Keratinocyte (primary cell): Measurements from ENCODE around the gene ACBD6. TPM values are rescaled to one million over a fixed set of nuclear protein-coding genes. Genes with fewer than 3 reads are reported as not detected.

Experiments
- DNase-seq: peaks from one replicate; pipeline ENCODE4 v3.0.0-alpha.2; 2011; ENCODE audit warnings: low read depth, missing footprints, low spot score
- FAIRE-seq: peaks from 2 replicates; lab custom pipeline; 2011; peaks lifted over from hg19 to GRCh38; lab: Jason Lieb, UNC
- H2AFZ ChIP-seq: 2 replicates; pipeline ENCODE4 v1.6.0; 2012; ENCODE audit warnings: low read length, control low read depth, inconsistent platforms; ENCODE audit not compliant: control insufficient read depth
- H3K27ac ChIP-seq: 2 replicates; pipeline ENCODE4 v1.5.1; 2011; ENCODE audit warnings: low read length; ENCODE audit not compliant: control insufficient read depth, insufficient read depth
- H3K27me3 ChIP-seq: 3 replicates; pipeline ENCODE4 v1.6.0; 2011; ENCODE audit warnings: low read length; ENCODE audit not compliant: control insufficient read depth, insufficient read depth; ENCODE audit errors: extremely low read depth
- H3K36me3 ChIP-seq, 2 experiments: 2 replicates in 1 of 2; 3 replicates in 1 of 2; pipeline ENCODE4 v1.5.1; 2011; ENCODE audit warnings: low read length in 2 of 2, mild to moderate bottlenecking in 1 of 2; ENCODE audit not compliant: control insufficient read depth in 2 of 2, insufficient read depth in 2 of 2; ENCODE audit errors: extremely low read depth in 1 of 2
- H3K4me1 ChIP-seq: 3 replicates; pipeline ENCODE4 v1.5.1; 2011; ENCODE audit warnings: low read length; ENCODE audit not compliant: control insufficient read depth, insufficient read depth; ENCODE audit errors: extremely low read depth
- H3K4me2 ChIP-seq: 3 replicates; pipeline ENCODE4 v1.6.0; 2011; ENCODE audit warnings: low read depth, low read length; ENCODE audit not compliant: control insufficient read depth, insufficient read depth; ENCODE audit errors: extremely low read depth
- H3K4me3 ChIP-seq, 3 experiments: fragments of 200-600 bp in 1 of 3; sonication (generic) in 1 of 3; 2 replicates in 2 of 3; 3 replicates in 1 of 3; pipeline ENCODE4 v1.5.1; 2011 to 2016; ENCODE audit warnings: low read length in 3 of 3, mild to moderate bottlenecking in 3 of 3, control low read depth in 2 of 3, inconsistent platforms in 1 of 3, low read depth in 1 of 3, mixed read lengths in 1 of 3, mixed run types in 1 of 3, moderate library complexity in 1 of 3; ENCODE audit not compliant: control insufficient read depth in 2 of 3, insufficient read depth in 2 of 3; ENCODE audit errors: extremely low read depth in 1 of 3
- H3K79me2 ChIP-seq: 2 replicates; pipeline ENCODE4 v1.6.0; 2012; ENCODE audit warnings: low read length; ENCODE audit not compliant: control insufficient read depth, insufficient read depth
- H3K9ac ChIP-seq: 3 replicates; pipeline ENCODE4 v1.6.0; 2011; ENCODE audit warnings: low read length; ENCODE audit not compliant: control insufficient read depth, insufficient read depth; ENCODE audit errors: extremely low read depth
- H3K9me1 ChIP-seq: 3 replicates; pipeline ENCODE4 v1.6.0; 2011; ENCODE audit warnings: low read length; ENCODE audit not compliant: control insufficient read depth, insufficient read depth; ENCODE audit errors: extremely low read depth
- H3K9me3 ChIP-seq: 2 replicates; pipeline ENCODE4 v1.5.1; 2012; ENCODE audit warnings: low read depth, low read length; ENCODE audit not compliant: control insufficient read depth
- H4K20me1 ChIP-seq: 3 replicates; pipeline ENCODE4 v1.6.0; 2011; ENCODE audit warnings: low read length; ENCODE audit not compliant: control insufficient read depth, insufficient read depth; ENCODE audit errors: extremely low read depth
- CTCF ChIP-seq, 3 experiments: IDR thresholded peaks in 1 of 3; conservative IDR thresholded peaks in 1 of 3; optimal IDR thresholded peaks in 1 of 3; 2 replicates in 2 of 3; 3 replicates in 1 of 3; pipeline versions ENCODE3 to v1.5.1; 2011; ENCODE audit warnings: low read length in 3 of 3, mild to moderate bottlenecking in 3 of 3, moderate library complexity in 2 of 3, control low read depth in 1 of 3, inconsistent platforms in 1 of 3; ENCODE audit not compliant: insufficient read depth in 2 of 3; ENCODE audit errors: extremely low read depth in 1 of 3
- EZH2 ChIP-seq: IDR thresholded peaks from one replicate; pipeline ENCODE4 v1.6.1; 2012; ENCODE audit warnings: inconsistent platforms, mild to moderate bottlenecking, low read length, moderate library complexity
- dilution Hi-C: fragments of 300-500 bp; cut with MboI; formaldehyde crosslinking; loops from one replicate; pipeline ENCODE4 v1.7.0; 2020; ENCODE audit warnings: low sequenced_read_pairs; ENCODE audit not compliant: extremely low pct_ligation_motif_present
- polyA plus RNA-seq, 5 experiments: library from polyadenylated mRNA; depleted of rRNA in 3 of 5; stranded (reverse) in 3 of 5; stranded (forward) in 1 of 5; unstranded in 1 of 5; fragments of >200 nt; gene quantifications; 1 replicate in 1 of 5; 2 replicates in 3 of 5; 3 replicates in 1 of 5; pipeline versions ENCODE4 v1.2.1 to v1.2.3, GENCODE V29; 2011 to 2012; ENCODE audit warnings: missing spikeins in 2 of 5, low read depth in 1 of 5, low replicate concordance in 1 of 5

The ACBD6 gene
- polyA plus RNA-seq, 1 donor (not counting 4 experiments of a cell fraction or from before 2014, with no cell fraction given): 47.5 TPM

GRCh38 chr1:180525715-180526039, 23.3 kb upstream of the ACBD6 start:
- Histone ChIP-seq H3K79me2 (no peaks in the 10 kb centered on the region), H3K9ac (no peak overlapping the region), H3K4me1 (peaks cover 29% of the 10 kb centered on the region), H3K36me3 (no peaks in the 10 kb centered on the region), H2AFZ (no peak overlapping the region), H3K27ac (no peak overlapping the region), H4K20me1 (no peaks in the 10 kb centered on the region), H3K27me3 (no peaks in the 10 kb centered on the region), H3K4me2 (no peak overlapping the region), H3K9me1 (no peaks in the 10 kb centered on the region), H3K9me3 (no peaks in the 10 kb centered on the region), H3K4me3 (no peak overlapping the region)
- no peak for DNase-seq
- TF ChIP-seq CTCF (optimal IDR thresholded peaks at IDR 0.05 in 1 of 3, IDR thresholded peaks at IDR 0.05 in 1 of 3, conservative IDR thresholded peaks at IDR 0.05 in 1 of 3; ENCODE audit: extremely low read depth in 1 of 3, insufficient read depth in 2 of 3, low read length in 3 of 3) (no peak), EZH2 (no peak)
- FAIRE-seq: no peak
- dilution Hi-C loops: no loop called here

- no peaks in the 10 kb centered on the region for H3K36me3 ChIP-seq
- no peak overlapping the region for H3K27ac ChIP-seq
- FAIRE-seq (no peak), DNase-seq (no peak)
- peaks cover 23% of the 10 kb centered on the region for H3K4me1 ChIP-seq
- dilution Hi-C loops: loop anchor here (25.0 kb wide), 1 partner anchor 337 kb away; no protein-coding TSS in a partner anchor
- H3K79me2 ChIP-seq: no peaks in the 10 kb centered on the region
- no peaks in the 10 kb centered on the region for H3K9me3 ChIP-seq
- H3K4me2 ChIP-seq: no peak overlapping the region
- H3K9me1 ChIP-seq: no peaks in the 10 kb centered on the region
- H2AFZ ChIP-seq: no peak overlapping the region
- no peak for TF ChIP-seq CTCF (optimal IDR thresholded peaks at IDR 0.05 in 1 of 3, IDR thresholded peaks at IDR 0.05 in 1 of 3, conservative IDR thresholded peaks at IDR 0.05 in 1 of 3; ENCODE audit: extremely low read depth in 1 of 3, insufficient read depth in 2 of 3, low read length in 3 of 3)
- no peaks in the 10 kb centered on the region for H4K20me1 ChIP-seq
- H3K4me3 ChIP-seq: no peak overlapping the region
- no peak overlapping the region for H3K9ac ChIP-seq
- H3K27me3 ChIP-seq: no peaks in the 10 kb centered on the region
Measured at GRCh38 chr1:180524915-180525714, 22.7 kb upstream of the ACBD6 start.
